Right cardiac atrium (tissue), 5 donors: ENCODE data around the gene LRRC3B. TPM values are rescaled to one million over a fixed set of nuclear protein-coding genes. Genes with fewer than 3 reads are reported as not detected.
"Not testable (repeated sequence)": the region's sequence is repeated elsewhere in the genome, so short reads cannot be mapped to it uniquely, and the experiment has no call there.

ENCODE experiments used
- ATAC-seq, 2 donors: fragments of 200-7000 bp; cut with Tn5 transposase; one replicate each; pipeline versions ENCODE4 v1.8.0 to v1.9.1; 2020; ENCODE audit warnings: moderate library complexity in 2 of 2, mild to moderate bottlenecking in 1 of 2
- DNase-seq, 3 donors: peaks; one replicate each; pipeline ENCODE4 v3.0.0-alpha.2; 2020
- H3K27ac ChIP-seq: one replicate; pipeline ENCODE4 v1.5.1; 2013; ENCODE audit warnings: mild to moderate bottlenecking, low read length, control low read depth, moderate library complexity
- H3K27me3 ChIP-seq: one replicate; pipeline ENCODE4 v1.6.1; 2013; ENCODE audit not compliant: control insufficient read depth, insufficient read depth
- H3K4me1 ChIP-seq: one replicate; pipeline ENCODE4 v1.6.1; 2013; ENCODE audit warnings: low read length; ENCODE audit not compliant: control insufficient read depth, insufficient read depth
- H3K4me3 ChIP-seq: one replicate; pipeline ENCODE4 v1.5.1; 2013; ENCODE audit warnings: low read length, control low read depth
- H3K9me3 ChIP-seq: one replicate; pipeline ENCODE4 v1.6.1; 2013; ENCODE audit warnings: low read length; ENCODE audit not compliant: control insufficient read depth
- WGBS: extraction: QIAGEN DNeasy Blood & Tissue Kit; methylation state at CpG from one replicate; pipeline ENCODE4 v1.1.7; 2013; 5-methylcytosine and 5-hydroxymethylcytosine counted together
- intact Hi-C, 4 donors: fragments of 100-400 bp; cut with DNase I; formaldehyde crosslinking; loops; one replicate each; pipeline versions ENCODE4 v1.11.0 to v1.14.0; 2022 to 2023
- long read RNA-seq, 4 donors: library from polyadenylated mRNA; unstranded; transcript quantifications; one replicate each; pipeline ENCODE4 v2.0.0, GENCODE V29; 2020 to 2021
- polyA plus RNA-seq: library from polyadenylated mRNA; stranded (reverse); fragments of 200-250 nt; gene quantifications from one replicate; pipeline ENCODE4 v1.2.3, GENCODE V29; 2013
- total RNA-seq, 4 donors: library from RNA; stranded (reverse); fragmentation: NEBNext Ultra II Directional; extraction: Animal tissue kit (Norgen Biotek cat#: 25700); gene quantifications; one replicate each; pipeline ENCODE4 v1.2.1, GENCODE V29; 2021
- donor health status: healthy with polysubstance abuse.
- donor health status: DM: no; HTN: yes; CAD: no.
- donor health status: DM: no; HTN: no; CAD: no.
- donor health status: DM: no; HTN: yes; CAD: no; lungs with severe emphysema.
- donor health status: DM: yes; HTN: yes; CAD: no.

The LRRC3B gene
- under 1 TPM in 2 of 4 donors, not detected in 2; 0.03 to 0.68 TPM for total RNA-seq
- polyA plus RNA-seq: 0.16 TPM
- long read RNA-seq, donor 1, partial matches to known transcripts: 0 of 1 reads
- long read RNA-seq, donor 1, other reads (novel, unspliced or antisense): 1 of 1 reads
- long read RNA-seq, donor 2: 0 reads
- long read RNA-seq, donor 3, partial matches to known transcripts: 0 of 1 reads
- long read RNA-seq, donor 3, other reads (novel, unspliced or antisense): 1 of 1 reads
- long read RNA-seq, donor 4, partial matches to known transcripts: 0 of 1 reads
- long read RNA-seq, donor 4, other reads (novel, unspliced or antisense): 0 of 1 reads

GRCh38 chr3:26622621-26623418 is at the start of gene LRRC3B:
TSS of gene LRRC3B (plus strand) at chr3:26622772. CDS start at chr3:26709673, 86,901 bp downstream.
- WGBS: under 1% methylated on average over 72 of the region's 72 CpGs
- H3K9me3 ChIP-seq: no peaks in the 10 kb centered on the region
- no peaks in the 10 kb centered on the region for H3K4me1 ChIP-seq
- ATAC-seq (peak in 1 of 2 donors; percentile 43), DNase-seq (peak in 2 of 3 donors; percentile 39 to 44)
- H3K27me3 ChIP-seq: no peaks in the 10 kb centered on the region
- intact Hi-C loops: no loop called here
- H3K4me3 ChIP-seq: peak within 1 kb of the TSS; percentile 34
- no peak within 1 kb of the TSS for H3K27ac ChIP-seq

- Histone ChIP-seq H3K27ac (no peak overlapping the region), H3K27me3 (no peaks in the 10 kb centered on the region), H3K4me1 (no peaks in the 10 kb centered on the region), H3K4me3 (no peak overlapping the region), H3K9me3 (no peaks in the 10 kb centered on the region)
- ATAC-seq (no peak), DNase-seq (no peak)
- intact Hi-C loops: no loop called here
Observed at GRCh38 chr3:26574766-26575165, 47.8 kb upstream of the LRRC3B start.

- WGBS: 44% methylated on average over 1 of the region's 1 CpG
- DNase-seq (no peak), ATAC-seq (no peak)
- no peak overlapping the region for H3K4me3 ChIP-seq
- H3K9me3 ChIP-seq: no peaks in the 10 kb centered on the region
- intact Hi-C loops: no loop called here
- H3K27ac ChIP-seq: no peak overlapping the region
- no peaks in the 10 kb centered on the region for H3K27me3 ChIP-seq
- no peaks in the 10 kb centered on the region for H3K4me1 ChIP-seq
Observed at GRCh38 chr3:26579116-26579515, 43.5 kb upstream of the LRRC3B start.

GRCh38 chr3:26587571-26587970 is 35.0 kb upstream of the LRRC3B start:
- no peak for ATAC-seq
- intact Hi-C loops: no loop called here
- no peak overlapping the region for H3K27ac ChIP-seq

GRCh38 chr3:26588931-26589330 is 33.6 kb upstream of the LRRC3B start:
- intact Hi-C loops: no loop called here
- 47% methylated on average over 2 of the region's 2 CpGs for WGBS

More at GRCh38 chr3:26587571-26587970, 35.0 kb upstream of the LRRC3B start:
- no peaks in the 10 kb centered on the region for H3K9me3 ChIP-seq
- DNase-seq: no peak
- 91% methylated on average over 4 of the region's 4 CpGs for WGBS
- no peaks in the 10 kb centered on the region for H3K4me1 ChIP-seq
- H3K27me3 ChIP-seq: no peaks in the 10 kb centered on the region
- no peak overlapping the region for H3K4me3 ChIP-seq

GRCh38 chr3:26589678-26590077 is 32.9 kb upstream of the LRRC3B start:
- no peaks in the 10 kb centered on the region for H3K4me1 ChIP-seq

More at GRCh38 chr3:26588931-26589330, 33.6 kb upstream of the LRRC3B start:
- no peaks in the 10 kb centered on the region for H3K27me3 ChIP-seq
- ATAC-seq (no peak), DNase-seq (no peak)
- H3K9me3 ChIP-seq: no peaks in the 10 kb centered on the region
- H3K4me1 ChIP-seq: no peaks in the 10 kb centered on the region
- H3K27ac ChIP-seq: no peak overlapping the region
- H3K4me3 ChIP-seq: no peak overlapping the region

GRCh38 chr3:26590919-26591484 is 31.6 kb upstream of the LRRC3B start:
- no peaks in the 10 kb centered on the region for H3K4me1 ChIP-seq
- intact Hi-C loops: no loop called here
- no peaks in the 10 kb centered on the region for H3K27me3 ChIP-seq
- H3K9me3 ChIP-seq: no peaks in the 10 kb centered on the region
- ATAC-seq: no peak
- no peak overlapping the region for H3K27ac ChIP-seq
- WGBS: 87% methylated on average over 5 of the region's 5 CpGs
- DNase-seq: no peak
- H3K4me3 ChIP-seq: no peak overlapping the region

More at GRCh38 chr3:26589678-26590077, 32.9 kb upstream of the LRRC3B start:
- intact Hi-C loops: no loop called here
- H3K9me3 ChIP-seq: no peaks in the 10 kb centered on the region
- DNase-seq (no peak), ATAC-seq (no peak)
- H3K4me3 ChIP-seq: no peak overlapping the region
- H3K27me3 ChIP-seq: no peaks in the 10 kb centered on the region
- H3K27ac ChIP-seq: no peak overlapping the region
- WGBS: 95% methylated on average over 1 of the region's 1 CpG

- Histone ChIP-seq H3K4me1 (no peaks in the 10 kb centered on the region), H3K27me3 (no peaks in the 10 kb centered on the region), H3K27ac (no peak overlapping the region), H3K4me3 (no peak overlapping the region), H3K9me3 (no peaks in the 10 kb centered on the region)
- 70% methylated on average over 3 of the region's 3 CpGs for WGBS
- ATAC-seq: no peak
- intact Hi-C loops: no loop called here
- DNase-seq: no peak
Observed at GRCh38 chr3:26591926-26592325, 30.6 kb upstream of the LRRC3B start.

- 56% methylated on average over 4 of the region's 4 CpGs for WGBS
- Histone ChIP-seq H3K27ac (no peak overlapping the region), H3K27me3 (no peaks in the 10 kb centered on the region), H3K9me3 (no peaks in the 10 kb centered on the region), H3K4me3 (no peak overlapping the region), H3K4me1 (no peaks in the 10 kb centered on the region)
- ATAC-seq (no peak), DNase-seq (no peak)
- intact Hi-C loops: no loop called here
Observed at GRCh38 chr3:26592451-26592850, 30.1 kb upstream of the LRRC3B start.

GRCh38 chr3:26596335-26596734 is 26.2 kb upstream of the LRRC3B start:
- ATAC-seq: no peak
- H3K4me1 ChIP-seq: no peaks in the 10 kb centered on the region
- no peaks in the 10 kb centered on the region for H3K27me3 ChIP-seq
- 58% methylated on average over 3 of the region's 3 CpGs for WGBS
- H3K27ac ChIP-seq: no peak overlapping the region
- no peak overlapping the region for H3K4me3 ChIP-seq
- intact Hi-C loops: no loop called here
- no peak for DNase-seq
- H3K9me3 ChIP-seq: no peaks in the 10 kb centered on the region

- DNase-seq, H3K9me3 ChIP-seq, H3K27ac ChIP-seq, intact Hi-C loops, H3K4me3 ChIP-seq, H3K4me1 ChIP-seq, ATAC-seq, H3K27me3 ChIP-seq: not testable (repeated sequence)
- WGBS: 76% methylated on average over 1 of the region's 1 CpG
Observed at GRCh38 chr3:26603311-26603710, 19.3 kb upstream of the LRRC3B start.
